Chondrocyte (in vitro differentiated cells): ENCODE data around the gene HLCS. TPM values are rescaled to one million over a fixed set of nuclear protein-coding genes. Genes with fewer than 3 reads are reported as not detected.

Experiments used
- DNase-seq: peaks from one replicate; pipeline ENCODE4 v3.0.0; 2021; ENCODE audit warnings: mixed read lengths, low spot score
- H3K27ac Mint-ChIP-seq: one replicate; pipeline ENCODE4 v1.8.0; 2021; ENCODE audit warnings: mild to moderate bottlenecking, moderate library complexity, mixed read lengths; ENCODE audit not compliant: unreplicated experiment
- H3K27me3 Mint-ChIP-seq: 2 replicates; pipeline ENCODE4 v1.8.0; 2021; ENCODE audit warnings: low read depth, mixed read lengths
- H3K36me3 Mint-ChIP-seq: 2 replicates; pipeline ENCODE4 v1.8.0; 2021; ENCODE audit warnings: low read depth, mixed read lengths
- H3K4me1 Mint-ChIP-seq: 2 replicates; pipeline ENCODE4 v1.8.0; 2021; ENCODE audit warnings: low read depth, mild to moderate bottlenecking, mixed read lengths
- H3K4me3 Mint-ChIP-seq: one replicate; pipeline ENCODE4 v1.8.0; 2021; ENCODE audit warnings: mild to moderate bottlenecking, moderate library complexity, mixed read lengths; ENCODE audit not compliant: unreplicated experiment
- H3K9me3 Mint-ChIP-seq: 2 replicates; pipeline ENCODE4 v1.8.0; 2021; ENCODE audit warnings: low read depth, mixed read lengths
- total RNA-seq: library from RNA; stranded (reverse); gene quantifications from 3 replicates; pipeline ENCODE4 v1.2.1, GENCODE V29; 2021
- TF ChIP-seq, protein P1 (sequence below): fragments of 200-600 bp; sonication (generic); IDR thresholded peaks from 2 replicates; pipeline ENCODE4 v1.5.0; 2021; ENCODE audit warnings: antibody characterized with exemption, mild to moderate bottlenecking, moderate library complexity

Gene HLCS
- total RNA-seq, 1 donor from 2014 or later = 30.4 TPM

DNA sequence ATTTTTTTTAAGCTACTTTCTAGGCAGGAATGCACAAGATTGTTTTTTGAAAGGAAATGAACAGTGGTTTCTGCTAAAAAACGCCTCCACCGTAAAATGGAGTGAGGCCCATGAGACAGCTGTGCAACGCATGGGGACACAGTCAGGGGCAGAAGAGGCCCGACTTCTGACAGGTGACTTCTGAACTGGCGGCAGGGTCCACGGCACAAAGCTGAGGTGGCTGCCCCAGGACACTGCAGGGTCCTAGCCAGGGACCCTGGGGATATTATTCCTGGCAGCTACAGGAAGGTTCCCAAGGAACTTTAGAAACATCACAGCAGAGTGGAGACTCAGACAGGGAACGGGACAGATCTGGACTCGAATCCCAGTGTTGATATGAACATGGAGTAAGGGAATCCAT lies 192.5 kb downstream of the HLCS start:
- peak overlapping the region; percentile 17 for H3K27ac Mint-ChIP-seq
- no peak overlapping the region for H3K4me3 Mint-ChIP-seq
- no peak for DNase-seq
- H3K4me1 Mint-ChIP-seq = peaks cover 22% of the 10 kb centered on the region
- TF ChIP-seq, protein P1, sequence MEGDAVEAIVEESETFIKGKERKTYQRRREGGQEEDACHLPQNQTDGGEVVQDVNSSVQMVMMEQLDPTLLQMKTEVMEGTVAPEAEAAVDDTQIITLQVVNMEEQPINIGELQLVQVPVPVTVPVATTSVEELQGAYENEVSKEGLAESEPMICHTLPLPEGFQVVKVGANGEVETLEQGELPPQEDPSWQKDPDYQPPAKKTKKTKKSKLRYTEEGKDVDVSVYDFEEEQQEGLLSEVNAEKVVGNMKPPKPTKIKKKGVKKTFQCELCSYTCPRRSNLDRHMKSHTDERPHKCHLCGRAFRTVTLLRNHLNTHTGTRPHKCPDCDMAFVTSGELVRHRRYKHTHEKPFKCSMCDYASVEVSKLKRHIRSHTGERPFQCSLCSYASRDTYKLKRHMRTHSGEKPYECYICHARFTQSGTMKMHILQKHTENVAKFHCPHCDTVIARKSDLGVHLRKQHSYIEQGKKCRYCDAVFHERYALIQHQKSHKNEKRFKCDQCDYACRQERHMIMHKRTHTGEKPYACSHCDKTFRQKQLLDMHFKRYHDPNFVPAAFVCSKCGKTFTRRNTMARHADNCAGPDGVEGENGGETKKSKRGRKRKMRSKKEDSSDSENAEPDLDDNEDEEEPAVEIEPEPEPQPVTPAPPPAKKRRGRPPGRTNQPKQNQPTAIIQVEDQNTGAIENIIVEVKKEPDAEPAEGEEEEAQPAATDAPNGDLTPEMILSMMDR = no peak
- H3K9me3 Mint-ChIP-seq = no peaks in the 10 kb centered on the region
- H3K27me3 Mint-ChIP-seq = no peaks in the 10 kb centered on the region
- H3K36me3 Mint-ChIP-seq = no peaks in the 10 kb centered on the region

DNA sequence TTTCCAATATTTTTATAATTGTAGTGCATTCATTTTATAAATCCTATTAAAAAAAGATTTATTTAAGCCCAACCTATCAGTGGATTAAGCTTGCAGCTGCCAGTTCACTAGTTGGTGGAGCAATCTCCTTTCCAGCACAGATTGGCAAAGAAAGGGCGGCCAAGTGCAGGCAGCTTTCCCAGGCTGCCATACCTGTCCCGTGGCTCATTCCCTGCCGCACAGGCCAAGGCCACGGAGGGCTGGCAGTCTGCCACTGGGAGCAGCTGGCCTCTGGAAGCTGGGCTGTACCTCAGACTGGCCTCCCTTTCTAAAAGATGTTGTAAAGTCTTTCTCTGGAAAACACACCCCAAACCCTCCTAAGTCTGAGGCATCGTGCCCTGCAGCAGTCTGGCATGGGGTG lies 193.4 kb downstream of the HLCS start:
- H3K9me3 Mint-ChIP-seq = no peaks in the 10 kb centered on the region
- peaks cover 25% of the 10 kb centered on the region for H3K4me1 Mint-ChIP-seq
- H3K36me3 Mint-ChIP-seq = no peaks in the 10 kb centered on the region
- H3K27me3 Mint-ChIP-seq = no peaks in the 10 kb centered on the region
- no peak for DNase-seq
- H3K4me3 Mint-ChIP-seq = no peak overlapping the region
- TF ChIP-seq, protein P1 = no peak
- H3K27ac Mint-ChIP-seq = peak overlapping the region; percentile 78

DNA sequence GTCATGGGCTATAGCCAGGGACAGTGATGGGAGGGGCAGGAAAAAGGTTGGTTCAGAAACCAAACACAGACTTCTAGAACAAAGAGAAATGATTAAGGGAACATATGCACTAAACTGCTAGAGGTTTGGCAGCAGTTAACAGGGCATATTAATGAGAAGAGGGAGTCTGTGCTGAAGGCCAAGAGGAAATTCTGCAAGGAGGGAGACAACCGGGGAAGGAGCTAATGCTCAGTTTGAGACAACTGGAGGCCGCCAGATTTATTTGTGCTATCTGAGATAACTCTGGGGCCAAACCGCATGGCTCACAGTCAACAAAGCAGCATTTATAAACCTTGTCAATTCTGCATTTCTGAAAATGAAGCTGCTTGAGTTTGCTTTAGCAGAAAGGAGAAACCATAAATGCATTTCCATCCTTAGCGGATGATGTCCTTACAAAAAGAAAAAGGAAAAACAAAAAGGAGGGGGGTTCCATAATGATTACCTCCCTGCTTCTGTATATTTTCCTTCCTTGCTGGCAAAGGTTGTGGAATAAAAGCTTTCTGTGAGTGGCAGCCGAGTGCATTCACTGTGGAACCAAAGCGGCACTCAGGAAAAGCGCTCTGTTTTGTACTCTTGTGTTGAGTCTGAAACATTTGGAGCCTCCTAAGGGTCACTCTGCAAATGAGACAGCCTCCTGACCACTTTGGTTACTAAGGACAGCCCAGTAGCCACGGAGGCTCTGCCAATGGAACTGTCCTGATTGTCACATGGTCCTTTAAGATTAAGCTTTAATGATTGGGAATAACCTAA lies 197.2 kb downstream of the HLCS start:
- Mint-ChIP-seq H3K36me3 (peaks cover 2% of the 10 kb centered on the region), H3K9me3 (no peaks in the 10 kb centered on the region), H3K4me1 (peaks cover 19% of the 10 kb centered on the region), H3K27me3 (no peaks in the 10 kb centered on the region), H3K4me3 (no peak overlapping the region), H3K27ac (no peak overlapping the region)
- TF ChIP-seq, protein P1 = no peak
- no peak for DNase-seq

DNA sequence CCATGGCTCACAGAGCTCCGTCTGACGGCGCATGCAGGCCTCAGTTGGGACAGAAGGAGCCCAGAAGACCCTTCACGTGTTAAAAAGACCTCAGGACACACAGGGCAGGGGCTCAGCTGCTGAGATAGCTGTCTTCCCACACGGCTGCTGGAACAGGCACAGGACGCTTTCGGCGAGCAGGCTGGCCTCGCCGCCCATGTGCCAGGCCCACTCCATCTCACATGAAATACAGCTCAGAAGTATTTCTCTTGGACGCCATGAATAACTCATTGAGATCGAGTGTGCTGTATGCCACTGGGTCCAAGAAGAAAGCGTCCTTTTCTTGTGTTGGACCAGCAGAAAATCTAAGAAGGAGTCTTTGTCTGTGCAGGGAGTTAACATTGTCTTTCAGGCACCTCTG lies 198.0 kb downstream of the HLCS start:
- no peak overlapping the region for H3K27ac Mint-ChIP-seq
- no peaks in the 10 kb centered on the region for H3K27me3 Mint-ChIP-seq
- TF ChIP-seq, protein P1 = no peak
- H3K4me1 Mint-ChIP-seq = peaks cover 12% of the 10 kb centered on the region
- DNase-seq = no peak
- H3K36me3 Mint-ChIP-seq = peaks cover 2% of the 10 kb centered on the region
- no peaks in the 10 kb centered on the region for H3K9me3 Mint-ChIP-seq
- no peak overlapping the region for H3K4me3 Mint-ChIP-seq

DNA sequence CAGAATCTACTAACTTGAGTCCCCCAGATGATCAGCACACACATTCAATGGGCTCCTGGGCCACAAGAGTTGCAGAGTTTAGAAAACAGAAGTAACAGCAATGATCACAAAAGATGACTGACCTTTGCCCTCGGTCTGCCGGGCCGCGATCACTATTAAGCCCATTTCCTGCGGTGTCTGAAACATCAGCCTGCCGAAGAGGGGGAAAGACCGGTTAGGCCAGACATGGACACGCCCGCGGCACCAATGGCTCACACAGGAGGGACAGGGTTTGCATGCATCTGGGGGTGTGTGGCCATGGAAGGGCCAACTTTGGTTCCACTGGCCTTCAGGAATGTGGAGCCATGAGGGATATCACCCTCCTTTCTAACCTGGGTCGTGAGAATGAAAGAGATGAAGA lies 199.4 kb downstream of the HLCS start:
- Mint-ChIP-seq H3K9me3 (no peaks in the 10 kb centered on the region), H3K4me3 (no peak overlapping the region), H3K36me3 (peaks cover 5% of the 10 kb centered on the region), H3K27ac (no peak overlapping the region), H3K27me3 (no peaks in the 10 kb centered on the region), H3K4me1 (peaks cover 4% of the 10 kb centered on the region)
- TF ChIP-seq, protein P1 = no peak
- no peak for DNase-seq
